Tibial artery (tissue), 4 donors: Measurements from ENCODE around the gene HRH2.
"Not testable (repeated sequence)": the region's sequence is repeated elsewhere in the genome, so short reads cannot be mapped to it uniquely, and the experiment has no call there.

ENCODE experiments used
- DNase-seq, 2 donors: peaks; one replicate each; pipeline ENCODE4 v3.0.0-alpha.2; 2019
- H3K27ac ChIP-seq, 2 donors: fragments of 200-600 bp; sonication (generic) in 1 of 2; 1 replicate in 1 of 2; 2 replicates in 1 of 2; pipeline ENCODE4 v1.5.1; 2018 to 2019; ENCODE audit warnings: mild to moderate bottlenecking in 1 of 2
- H3K27me3 ChIP-seq, 2 donors: fragments of 200-600 bp; sonication (generic) in 1 of 2; one replicate each; pipeline versions ENCODE4 v1.5.1 to v1.6.0; 2016 to 2019
- H3K36me3 ChIP-seq, 3 donors: fragments of 200-600 bp; sonication (generic) in 2 of 3; one replicate each; pipeline ENCODE4 v1.5.1; 2016 to 2019; ENCODE audit warnings: mild to moderate bottlenecking in 2 of 3
- H3K4me1 ChIP-seq, 4 donors: fragments of 200-600 bp; sonication (generic) in 2 of 4; 1 replicate in 3 of 4; 2 replicates in 1 of 4; pipeline ENCODE4 v1.5.1; 2016 to 2019
- H3K4me3 ChIP-seq, 2 donors: fragments of 200-600 bp; sonication (generic) in 1 of 2; 1 replicate in 1 of 2; 2 replicates in 1 of 2; pipeline ENCODE4 v1.5.1; 2018 to 2019; ENCODE audit warnings: mild to moderate bottlenecking in 2 of 2
- H3K9me3 ChIP-seq, 3 donors: fragments of 200-600 bp; sonication (generic) in 1 of 3; one replicate each; pipeline ENCODE4 v1.5.1; 2016 to 2019
- intact Hi-C: fragments of 100-400 bp; cut with DNase I; formaldehyde crosslinking; loops from one replicate; pipeline ENCODE4 v1.15.0; 2023; ENCODE audit warnings: low total_unique reads
- TF ChIP-seq, protein P1 (sequence below), 2 experiments: fragments of 200-600 bp in 1 of 2; fragments of 450-650 bp in 1 of 2; IDR thresholded peaks; one replicate each; pipeline ENCODE4 v1.5.1; 2017 to 2019; ENCODE audit warnings: antibody characterized with exemption in 2 of 2, mild to moderate bottlenecking in 1 of 2, moderate library complexity in 1 of 2

Gene HRH2

DNA sequence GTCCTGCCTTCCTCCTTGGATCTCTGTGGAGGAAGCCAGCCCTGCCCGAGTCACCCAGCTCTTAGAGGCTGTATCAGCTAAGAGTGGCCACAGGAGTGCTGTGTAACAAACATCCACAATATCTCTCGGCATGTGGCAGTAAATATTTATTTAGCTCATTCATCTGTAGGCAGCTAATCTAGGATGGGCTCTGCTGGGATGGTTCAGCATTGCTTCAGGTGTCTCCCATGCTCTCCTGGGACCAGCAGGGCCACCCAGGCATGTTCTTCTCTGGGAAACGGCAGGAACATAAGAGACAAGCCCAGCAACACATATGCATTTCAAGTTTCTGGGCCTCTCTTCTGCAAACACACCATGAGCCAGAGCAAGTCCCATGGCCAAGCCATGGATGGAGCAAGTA lies 56.1 kb downstream of the HRH2 start:
- TF ChIP-seq, protein P1, sequence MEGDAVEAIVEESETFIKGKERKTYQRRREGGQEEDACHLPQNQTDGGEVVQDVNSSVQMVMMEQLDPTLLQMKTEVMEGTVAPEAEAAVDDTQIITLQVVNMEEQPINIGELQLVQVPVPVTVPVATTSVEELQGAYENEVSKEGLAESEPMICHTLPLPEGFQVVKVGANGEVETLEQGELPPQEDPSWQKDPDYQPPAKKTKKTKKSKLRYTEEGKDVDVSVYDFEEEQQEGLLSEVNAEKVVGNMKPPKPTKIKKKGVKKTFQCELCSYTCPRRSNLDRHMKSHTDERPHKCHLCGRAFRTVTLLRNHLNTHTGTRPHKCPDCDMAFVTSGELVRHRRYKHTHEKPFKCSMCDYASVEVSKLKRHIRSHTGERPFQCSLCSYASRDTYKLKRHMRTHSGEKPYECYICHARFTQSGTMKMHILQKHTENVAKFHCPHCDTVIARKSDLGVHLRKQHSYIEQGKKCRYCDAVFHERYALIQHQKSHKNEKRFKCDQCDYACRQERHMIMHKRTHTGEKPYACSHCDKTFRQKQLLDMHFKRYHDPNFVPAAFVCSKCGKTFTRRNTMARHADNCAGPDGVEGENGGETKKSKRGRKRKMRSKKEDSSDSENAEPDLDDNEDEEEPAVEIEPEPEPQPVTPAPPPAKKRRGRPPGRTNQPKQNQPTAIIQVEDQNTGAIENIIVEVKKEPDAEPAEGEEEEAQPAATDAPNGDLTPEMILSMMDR (IDR thresholded peaks at IDR 0.05), result no peak
- peak in 1 of 2 donors; percentile 28 for DNase-seq
- Histone ChIP-seq H3K4me3 (no peak overlapping the region), H3K27me3 (peaks cover 0 to 4% of the 10 kb centered on the region in 2 donors), H3K4me1 (peaks cover 0 to 17% (median 0%) of the 10 kb centered on the region in 4 donors), H3K9me3 (peaks cover 0 to 19% (median 11%) of the 10 kb centered on the region in 3 donors), H3K27ac (no peak overlapping the region), H3K36me3 (no peaks in the 10 kb centered on the region)
- intact Hi-C loops, result no loop called here

DNA sequence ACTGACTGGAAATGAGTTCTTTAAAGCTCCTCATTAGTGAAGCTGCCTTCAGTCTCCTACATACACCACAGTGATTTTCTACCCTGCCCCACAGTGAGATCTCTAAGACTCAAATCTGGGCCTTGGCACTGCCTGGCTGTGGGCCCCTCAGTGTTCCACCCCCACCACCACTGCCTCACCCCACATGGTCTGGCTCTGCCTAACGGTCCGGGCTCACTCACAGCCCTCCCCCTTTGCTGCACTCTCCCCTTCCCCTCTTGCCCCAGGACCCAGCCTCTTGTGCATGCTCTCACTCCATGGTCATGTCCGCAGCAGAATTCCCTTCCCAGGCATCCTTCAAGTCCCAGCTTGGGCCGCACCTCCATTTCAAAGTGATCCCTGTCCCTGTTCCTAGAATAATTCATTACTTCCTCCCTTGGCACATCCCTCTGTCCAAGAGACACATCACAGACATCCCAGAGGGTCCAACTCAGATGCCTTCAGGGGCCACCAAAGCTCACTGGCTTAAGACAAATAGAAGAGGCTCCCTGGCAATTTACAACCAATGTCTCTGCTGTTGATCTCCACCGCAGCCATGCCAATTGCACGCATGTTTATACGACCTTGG lies 56.7 kb downstream of the HRH2 start:
- no peak overlapping the region for H3K27ac ChIP-seq
- peaks cover 0 to 17% (median 0%) of the 10 kb centered on the region in 4 donors for H3K4me1 ChIP-seq
- H3K4me3 ChIP-seq, result no peak overlapping the region
- DNase-seq, result peak in 1 of 2 donors; percentile 39
- intact Hi-C loops, result no loop called here
- TF ChIP-seq, protein P1 (IDR thresholded peaks at IDR 0.05), result no peak
- peaks cover 0 to 7% of the 10 kb centered on the region in 2 donors for H3K27me3 ChIP-seq
- no peaks in the 10 kb centered on the region for H3K36me3 ChIP-seq
- peaks cover 0 to 19% (median 11%) of the 10 kb centered on the region in 3 donors for H3K9me3 ChIP-seq

DNA sequence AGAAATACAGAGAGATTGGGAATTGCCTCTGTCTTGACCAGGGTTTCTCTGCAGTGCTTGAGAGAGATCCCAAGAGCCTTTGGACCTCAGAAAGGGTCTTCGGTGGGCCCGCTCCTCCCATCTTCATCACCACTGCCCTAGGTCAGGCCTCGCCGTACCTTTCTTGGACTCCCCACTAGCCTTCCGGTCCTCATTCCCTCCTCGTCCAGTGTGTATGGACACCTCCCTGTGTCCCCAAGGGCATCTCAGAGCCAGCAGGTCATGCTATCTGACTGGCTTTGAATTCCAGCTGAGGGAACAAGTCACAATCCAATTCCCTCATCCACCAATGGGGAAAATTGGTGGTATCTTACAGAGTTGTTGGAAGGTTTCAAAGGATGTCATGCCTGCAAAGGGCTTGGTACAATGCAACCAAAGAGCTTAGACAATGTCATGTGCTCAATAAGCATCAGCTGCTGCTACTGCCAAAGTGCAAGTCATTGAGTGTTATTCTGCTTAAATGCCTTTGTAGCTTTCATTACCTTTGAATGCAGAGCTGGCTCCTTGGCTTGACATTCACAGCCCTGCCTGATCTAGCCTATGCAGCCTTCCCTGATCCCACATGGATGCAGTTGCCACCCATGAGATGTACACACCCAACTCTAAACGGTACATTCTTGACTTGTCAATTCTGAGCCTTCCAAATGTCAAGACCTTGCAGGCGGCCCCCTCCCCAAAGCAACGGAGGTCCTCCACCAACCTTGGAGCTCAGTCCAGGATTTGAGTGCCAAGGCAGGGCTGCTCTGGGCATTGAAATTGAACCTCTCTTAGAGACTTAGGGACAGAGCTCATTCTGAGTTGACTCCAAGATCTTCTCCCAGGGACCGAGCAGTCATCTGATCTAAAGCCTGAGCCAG lies 58.0 kb downstream of the HRH2 start:
- peak in 1 of 2 donors; percentile 7 for DNase-seq
- Histone ChIP-seq H3K9me3 (peaks cover 0 to 19% (median 11%) of the 10 kb centered on the region in 3 donors), H3K27ac (no peak overlapping the region), H3K4me3 (no peak overlapping the region), H3K27me3 (peaks cover 0 to 9% of the 10 kb centered on the region in 2 donors), H3K36me3 (no peaks in the 10 kb centered on the region), H3K4me1 (peaks cover 0 to 6% (median 0%) of the 10 kb centered on the region in 4 donors)
- intact Hi-C loops, result no loop called here
- TF ChIP-seq, protein P1 (IDR thresholded peaks at IDR 0.05), result no peak

DNA sequence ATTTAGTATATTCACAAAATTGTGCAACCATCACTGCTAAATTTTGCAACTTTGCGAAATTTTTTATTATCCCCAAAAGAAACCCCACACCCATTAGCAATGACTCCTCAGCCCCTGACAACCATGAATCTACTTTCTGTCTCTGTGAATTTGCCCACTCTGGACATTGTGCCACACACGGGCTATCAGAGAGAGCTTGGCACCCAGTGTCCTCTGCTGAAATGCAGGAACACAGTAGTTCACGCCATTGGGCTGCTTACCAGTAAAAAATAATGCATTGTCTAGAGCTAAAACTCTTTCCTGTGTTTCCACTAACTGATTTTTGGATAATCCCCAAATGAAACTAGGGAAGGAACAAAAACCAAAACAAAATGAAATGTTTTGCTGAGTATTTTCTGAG lies 60.0 kb downstream of the HRH2 start:
- DNase-seq, result peak in 1 of 2 donors; percentile 4
- Histone ChIP-seq H3K4me3 (no peak overlapping the region), H3K9me3 (peaks cover 0 to 19% (median 11%) of the 10 kb centered on the region in 3 donors), H3K4me1 (no peaks in the 10 kb centered on the region), H3K27me3 (peaks cover 0 to 6% of the 10 kb centered on the region in 2 donors), H3K36me3 (no peaks in the 10 kb centered on the region), H3K27ac (no peak overlapping the region)
- intact Hi-C loops, result no loop called here
- TF ChIP-seq, protein P1 (IDR thresholded peaks at IDR 0.05), result no peak

DNA sequence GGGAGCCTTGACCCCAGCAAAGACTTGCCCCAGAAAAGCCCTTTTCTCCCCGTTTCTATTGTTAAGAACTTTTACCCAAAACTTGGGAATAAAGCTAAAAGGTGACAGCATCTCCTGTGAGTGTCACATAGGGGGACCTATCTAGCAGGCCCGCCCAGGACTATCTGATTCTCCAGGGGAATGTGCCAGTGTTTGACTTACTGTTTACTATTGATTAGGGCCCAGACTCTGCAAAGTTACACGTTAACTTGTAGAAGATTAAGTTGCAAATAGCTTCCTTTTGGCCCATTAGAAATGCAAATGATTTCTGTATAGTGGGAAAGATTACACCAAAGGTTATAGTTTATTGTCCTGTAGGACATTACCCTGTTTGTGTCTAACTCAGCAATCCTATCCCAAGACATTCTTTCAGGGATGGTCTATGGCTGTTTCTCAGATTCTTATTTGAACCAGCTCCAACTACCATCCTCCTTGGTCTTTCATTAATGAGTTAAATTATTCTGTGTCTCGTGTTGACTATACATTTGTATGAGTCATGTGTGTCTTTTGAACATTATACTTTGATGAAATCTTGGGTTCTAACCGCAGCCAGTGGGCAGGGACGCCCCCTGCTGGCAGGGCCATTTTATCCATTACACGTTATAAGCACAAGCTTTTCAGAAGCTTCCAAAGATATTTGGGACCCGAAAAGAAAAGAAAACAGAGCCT lies 60.7 kb downstream of the HRH2 start:
- intact Hi-C loops, result no loop called here
- H3K9me3 ChIP-seq, result peaks cover 0 to 19% (median 11%) of the 10 kb centered on the region in 3 donors
- H3K4me3 ChIP-seq, result no peak overlapping the region
- TF ChIP-seq, protein P1 (IDR thresholded peaks at IDR 0.05), result peak; percentile 54 to 66
- peaks cover 0 to 5% of the 10 kb centered on the region in 2 donors for H3K27me3 ChIP-seq
- H3K4me1 ChIP-seq, result no peaks in the 10 kb centered on the region
- peak; percentile 45 to 67 for DNase-seq
- no peak overlapping the region for H3K27ac ChIP-seq
- H3K36me3 ChIP-seq, result no peaks in the 10 kb centered on the region

DNA sequence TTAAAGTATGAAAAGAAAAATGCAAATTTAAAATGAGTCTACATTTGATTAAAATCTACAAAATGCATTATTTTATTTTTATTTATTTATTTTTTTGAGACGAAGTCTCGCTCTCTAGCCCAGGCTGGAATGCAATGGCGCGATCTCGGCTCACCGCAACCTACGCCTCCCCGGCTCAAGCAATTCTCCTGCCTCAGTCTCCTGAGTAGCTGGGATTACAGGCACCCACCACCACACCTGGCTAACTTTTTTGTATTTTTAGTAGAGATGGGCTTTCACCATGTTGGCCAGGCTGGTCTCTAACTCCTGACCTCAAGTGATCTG lies 61.2 kb downstream of the HRH2 start:
- DNase-seq, result peak in 1 of 2 donors; percentile 23
- intact Hi-C loops, H3K27me3 ChIP-seq, H3K4me1 ChIP-seq, H3K36me3 ChIP-seq, H3K27ac ChIP-seq, H3K4me3 ChIP-seq: not testable (repeated sequence)
- peaks cover 0 to 14% (median 11%) of the 10 kb centered on the region in 3 donors for H3K9me3 ChIP-seq
